Right cardiac atrium (tissue), 5 donors: ENCODE measurements around the gene EDDM13. TPM values are rescaled to one million over a fixed set of nuclear protein-coding genes. Genes with fewer than 3 reads are reported as not detected.
A peak's percentile ranks its signal among the peaks of the same experiment; 100 is the strongest.
"Not testable (repeated sequence)": the region's sequence is repeated elsewhere in the genome, so short reads cannot be mapped to it uniquely, and the experiment has no call there.

Source experiments
- ATAC-seq, 2 donors: fragments of 200-7000 bp; cut with Tn5 transposase; one replicate each; pipeline versions ENCODE4 v1.8.0 to v1.9.1; 2020; ENCODE audit warnings: moderate library complexity in 2 of 2, mild to moderate bottlenecking in 1 of 2
- DNase-seq, 3 donors: peaks; one replicate each; pipeline ENCODE4 v3.0.0-alpha.2; 2020
- H3K27ac ChIP-seq: one replicate; pipeline ENCODE4 v1.5.1; 2013; ENCODE audit warnings: mild to moderate bottlenecking, low read length, control low read depth, moderate library complexity
- H3K27me3 ChIP-seq: one replicate; pipeline ENCODE4 v1.6.1; 2013; ENCODE audit not compliant: control insufficient read depth, insufficient read depth
- H3K4me1 ChIP-seq: one replicate; pipeline ENCODE4 v1.6.1; 2013; ENCODE audit warnings: low read length; ENCODE audit not compliant: control insufficient read depth, insufficient read depth
- H3K4me3 ChIP-seq: one replicate; pipeline ENCODE4 v1.5.1; 2013; ENCODE audit warnings: low read length, control low read depth
- H3K9me3 ChIP-seq: one replicate; pipeline ENCODE4 v1.6.1; 2013; ENCODE audit warnings: low read length; ENCODE audit not compliant: control insufficient read depth
- WGBS: extraction: QIAGEN DNeasy Blood & Tissue Kit; methylation state at CpG from one replicate; pipeline ENCODE4 v1.1.7; 2013; 5-methylcytosine and 5-hydroxymethylcytosine counted together
- intact Hi-C, 4 donors: fragments of 100-400 bp; cut with DNase I; formaldehyde crosslinking; loops; one replicate each; pipeline versions ENCODE4 v1.11.0 to v1.14.0; 2022 to 2023
- polyA plus RNA-seq: library from polyadenylated mRNA; stranded (reverse); fragments of 200-250 nt; gene quantifications from one replicate; pipeline ENCODE4 v1.2.3, GENCODE V29; 2013
- total RNA-seq, 4 donors: library from RNA; stranded (reverse); fragmentation: NEBNext Ultra II Directional; extraction: Animal tissue kit (Norgen Biotek cat#: 25700); gene quantifications; one replicate each; pipeline ENCODE4 v1.2.1, GENCODE V29; 2021
- donor health status: healthy with polysubstance abuse.
- donor health status: DM: no; HTN: yes; CAD: no.
- donor health status: DM: no; HTN: no; CAD: no.
- donor health status: DM: no; HTN: yes; CAD: no; lungs with severe emphysema.
- donor health status: DM: yes; HTN: yes; CAD: no.

The EDDM13 gene
- total and polyA plus RNA-seq, 5 donors, result 0.32 TPM; not detected in 4

DNA sequence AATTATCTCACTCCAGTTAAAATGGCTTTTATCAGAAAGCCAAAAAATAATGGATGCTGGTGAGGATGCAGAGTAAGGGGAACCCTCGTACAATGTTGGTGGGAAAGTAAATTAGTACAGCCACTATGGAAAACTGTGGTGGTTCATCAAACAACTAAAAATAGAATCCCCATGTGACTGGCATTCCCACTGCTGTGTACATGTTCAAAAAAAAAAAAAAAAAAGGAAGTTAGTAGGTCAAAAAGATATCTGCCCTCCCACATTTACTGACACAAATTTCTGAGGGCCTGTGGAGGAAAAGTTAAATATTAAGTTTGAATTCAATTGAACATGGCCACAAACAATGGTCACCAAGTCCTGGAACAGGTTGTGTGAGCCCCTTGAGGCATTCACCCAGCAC is 51.9 kb downstream of the EDDM13 start:
- Histone ChIP-seq H3K4me3 (no peak overlapping the region), H3K4me1 (peaks cover 12% of the 10 kb centered on the region), H3K9me3 (no peaks in the 10 kb centered on the region), H3K27ac (no peak overlapping the region), H3K27me3 (no peaks in the 10 kb centered on the region)
- DNase-seq, result no peak
- WGBS, result 33% methylated on average over 1 of the region's 1 CpG
- no peak for ATAC-seq
- intact Hi-C loops, result no loop called here

GRCh38 chr19:56332695-56333094 is 60.1 kb downstream of the EDDM13 start:
- intact Hi-C loops, result loop anchor here in 2 of 4 donors (5.0 to 10.0 kb wide), 2 partner anchors 78 to 80 kb away; no protein-coding TSS in a partner anchor
- ATAC-seq (no peak), DNase-seq (no peak)
- H3K4me3 ChIP-seq, result no peak overlapping the region
- H3K4me1 ChIP-seq, result no peaks in the 10 kb centered on the region
- H3K9me3 ChIP-seq, result no peaks in the 10 kb centered on the region
- no peak overlapping the region for H3K27ac ChIP-seq
- no peaks in the 10 kb centered on the region for H3K27me3 ChIP-seq

GRCh38 chr19:56333506-56333905 is 61.0 kb downstream of the EDDM13 start:
- intact Hi-C loops, result loop anchor here in 2 of 4 donors (5.0 to 10.0 kb wide), 2 partner anchors 79 to 81 kb away; no protein-coding TSS in a partner anchor
- Histone ChIP-seq H3K27ac (no peak overlapping the region), H3K4me3 (no peak overlapping the region), H3K9me3 (no peaks in the 10 kb centered on the region), H3K4me1 (no peaks in the 10 kb centered on the region), H3K27me3 (no peaks in the 10 kb centered on the region)
- ATAC-seq (peak in 1 of 2 donors; percentile 39), DNase-seq (no peak)

- not testable (repeated sequence) for DNase-seq, ATAC-seq, H3K4me1 ChIP-seq, H3K27ac ChIP-seq, H3K27me3 ChIP-seq, H3K4me3 ChIP-seq, H3K9me3 ChIP-seq
- intact Hi-C loops, result loop anchor here in 1 of 4 donors (10.0 kb wide), 1 partner anchor 81 kb away; no protein-coding TSS in a partner anchor
Measured at GRCh38 chr19:56335371-56335770, 62.8 kb downstream of the EDDM13 start.

DNA sequence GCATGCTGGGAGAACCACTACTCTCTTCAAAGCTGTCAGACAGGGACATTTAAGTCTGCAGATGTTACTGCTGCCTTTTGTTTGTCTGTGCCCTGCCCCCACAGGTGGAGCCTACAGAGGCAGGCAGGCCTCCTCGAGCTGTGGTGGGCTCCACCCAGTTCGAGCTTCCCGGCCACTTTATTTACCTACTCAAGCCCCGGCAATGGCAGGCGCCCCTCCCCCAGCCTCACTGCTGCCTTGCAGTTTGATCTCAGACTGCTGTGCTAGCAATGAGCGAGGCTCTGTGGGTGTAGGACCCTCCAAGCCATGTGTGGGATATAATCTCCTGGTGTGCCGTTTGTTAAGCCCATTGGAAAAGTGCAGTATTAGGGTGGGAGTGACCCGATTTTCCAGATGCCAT is 64.5 kb downstream of the EDDM13 start:
- not testable (repeated sequence) for ATAC-seq, H3K27ac ChIP-seq, H3K27me3 ChIP-seq, H3K4me1 ChIP-seq, H3K9me3 ChIP-seq, DNase-seq, H3K4me3 ChIP-seq
- intact Hi-C loops, result loop anchor here in 1 of 4 donors (10.0 kb wide), 1 partner anchor 82 kb away; no protein-coding TSS in a partner anchor
- 93% methylated on average over 8 of the region's 8 CpGs for WGBS

DNA sequence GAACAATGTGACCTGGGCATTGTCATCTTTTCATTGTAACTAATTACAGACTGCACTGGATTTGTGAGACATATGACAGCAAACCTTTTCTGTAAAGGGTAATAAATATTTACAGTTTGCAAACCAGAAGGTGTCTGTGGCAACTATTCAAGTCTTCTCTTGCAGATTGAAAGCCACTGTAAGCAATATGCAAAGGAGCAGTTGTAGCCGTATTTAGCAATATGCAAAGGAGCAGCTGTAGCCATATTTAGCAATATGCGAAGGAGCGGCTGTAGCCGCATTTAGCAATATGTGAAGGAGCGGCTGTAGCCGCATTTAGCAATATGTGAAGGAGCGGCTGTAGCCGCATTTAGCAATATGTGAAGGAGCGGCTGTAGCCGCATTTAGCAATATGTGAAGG is 66.5 kb downstream of the EDDM13 start:
- ATAC-seq, DNase-seq, H3K27me3 ChIP-seq, H3K4me1 ChIP-seq, H3K27ac ChIP-seq, H3K4me3 ChIP-seq, H3K9me3 ChIP-seq: not testable (repeated sequence)
- 88% methylated on average over 6 of the region's 10 CpGs for WGBS
- intact Hi-C loops, result loop anchor here in 1 of 4 donors (10.0 kb wide), 1 partner anchor 84 kb away; no protein-coding TSS in a partner anchor

DNA sequence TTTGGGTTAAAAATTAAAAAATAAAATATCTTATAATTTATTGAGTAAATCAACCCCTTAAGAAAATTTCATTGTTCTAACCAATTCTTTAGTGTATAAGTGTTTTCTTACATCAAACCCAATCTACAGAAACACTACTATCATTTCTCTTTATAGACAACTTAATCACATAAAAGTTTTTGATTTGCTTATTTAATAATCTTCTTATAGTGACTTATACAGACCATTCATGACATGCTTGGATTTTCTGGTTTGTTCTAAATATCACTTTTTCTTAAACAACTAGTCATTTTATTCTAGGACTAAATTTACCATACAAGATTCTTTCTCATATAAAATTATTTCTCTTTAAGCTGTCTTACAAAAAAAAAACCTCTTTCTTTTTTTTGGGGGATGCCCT is 69.4 kb downstream of the EDDM13 start:
- Histone ChIP-seq H3K27me3 (no peaks in the 10 kb centered on the region), H3K4me3 (no peak overlapping the region), H3K27ac (no peak overlapping the region), H3K9me3 (no peaks in the 10 kb centered on the region), H3K4me1 (peaks cover 1% of the 10 kb centered on the region)
- intact Hi-C loops, result no loop called here
- no peak for DNase-seq
- no peak for ATAC-seq

GRCh38 chr19:56347163-56347778 is 74.7 kb downstream of the EDDM13 start:
- no peak overlapping the region for H3K4me3 ChIP-seq
- H3K27me3 ChIP-seq, result no peaks in the 10 kb centered on the region
- 47% methylated on average over 7 of the region's 7 CpGs for WGBS
- intact Hi-C loops, result no loop called here
- H3K9me3 ChIP-seq, result no peaks in the 10 kb centered on the region
- DNase-seq (no peak), ATAC-seq (no peak)
- no peaks in the 10 kb centered on the region for H3K4me1 ChIP-seq
- H3K27ac ChIP-seq, result no peak overlapping the region

- WGBS, result 68% methylated on average over 5 of the region's 5 CpGs
- intact Hi-C loops, result no loop called here
- ATAC-seq, result no peak
- no peak overlapping the region for H3K27ac ChIP-seq
- no peaks in the 10 kb centered on the region for H3K9me3 ChIP-seq
- H3K4me1 ChIP-seq, result no peaks in the 10 kb centered on the region
- H3K27me3 ChIP-seq, result no peaks in the 10 kb centered on the region
- no peak overlapping the region for H3K4me3 ChIP-seq
- DNase-seq, result no peak
Measured at GRCh38 chr19:56348289-56348877, 75.8 kb downstream of the EDDM13 start.

- Histone ChIP-seq H3K4me1 (no peaks in the 10 kb centered on the region), H3K4me3 (no peak overlapping the region), H3K9me3 (no peaks in the 10 kb centered on the region), H3K27ac (no peak overlapping the region), H3K27me3 (no peaks in the 10 kb centered on the region)
- WGBS, result 17% methylated on average over 8 of the region's 8 CpGs
- intact Hi-C loops, result loop anchor here in 3 of 4 donors (5.0 to 10.0 kb wide), 4 partner anchors 93 to 276 kb away; no protein-coding TSS in a partner anchor
- ATAC-seq (peak in 1 of 2 donors; percentile 55), DNase-seq (peak in 1 of 3 donors; percentile 48)
Measured at GRCh38 chr19:56350416-56351045, 78.0 kb downstream of the EDDM13 start.

DNA sequence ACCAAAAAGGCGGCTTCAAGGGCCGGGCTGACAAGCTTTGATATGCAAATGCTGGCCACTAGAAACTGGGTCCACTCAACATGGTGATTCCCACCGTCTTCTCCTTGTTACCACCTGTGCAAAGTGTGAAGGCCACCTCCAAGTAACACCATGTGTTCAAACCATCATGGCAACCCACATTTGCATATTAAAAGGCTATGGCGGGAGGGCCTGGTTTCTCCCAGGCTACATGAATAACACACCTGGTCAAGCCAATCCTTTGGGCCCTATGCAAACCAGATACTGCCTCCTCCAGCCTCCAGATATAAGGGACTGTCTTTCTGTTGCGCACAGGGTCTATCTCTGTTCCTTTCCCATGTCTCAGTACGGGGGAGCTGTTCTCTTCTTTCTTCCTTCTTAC is 78.7 kb downstream of the EDDM13 start:
- intact Hi-C loops, result loop anchor here in 3 of 4 donors (5.0 to 10.0 kb wide), 4 partner anchors 94 to 276 kb away; no protein-coding TSS in a partner anchor
- H3K9me3 ChIP-seq, result no peaks in the 10 kb centered on the region
- no peaks in the 10 kb centered on the region for H3K4me1 ChIP-seq
- H3K27me3 ChIP-seq, result no peaks in the 10 kb centered on the region
- 81% methylated on average over 6 of the region's 6 CpGs for WGBS
- H3K27ac ChIP-seq, result no peak overlapping the region
- no peak for DNase-seq
- H3K4me3 ChIP-seq, result no peak overlapping the region
- ATAC-seq, result no peak
